Measurements from ENCODE around the gene KLK10. TPM values are rescaled to one million over a fixed set of nuclear protein-coding genes. Genes with fewer than 3 reads are reported as not detected.

KLK10 gene
- total RNA-seq, 4 donors from 2014 or later, result 0.27 to 1.3 TPM; not detected in 2

DNA sequence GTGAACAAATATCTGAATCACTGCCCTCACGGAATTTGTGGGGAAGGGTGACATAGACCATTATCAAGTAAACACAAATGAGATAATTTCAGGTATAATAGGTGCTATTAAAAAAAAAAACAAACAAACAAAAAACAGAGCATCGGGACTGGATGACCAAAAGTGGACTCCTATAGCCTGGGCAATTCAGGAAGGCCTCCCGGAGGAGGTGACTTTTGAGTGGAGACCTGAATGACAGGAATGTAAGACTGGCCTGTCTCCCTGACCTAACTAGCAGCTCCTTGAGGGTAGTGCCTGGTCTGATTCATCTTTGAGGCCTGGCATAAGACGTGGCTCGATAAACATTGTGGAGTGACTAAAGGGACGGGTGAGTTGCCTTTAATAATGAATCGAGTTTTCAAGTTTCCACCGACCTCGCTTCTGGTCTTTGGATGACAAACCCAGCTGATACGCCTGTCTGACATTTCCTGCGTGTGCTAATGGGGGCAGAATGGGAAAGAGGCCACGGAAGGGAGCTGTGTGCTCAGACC lies 6.8 kb downstream of the KLK10 start:
- peaks cover 63% of the 10 kb centered on the region for H3K27me3 ChIP-seq
- no peak overlapping the region for H3K4me3 ChIP-seq
- in situ Hi-C loops (cut with MboI; ENCODE audit: low pct_ligation_motif_present in 1 of 4, low pct_unique_long_range_greater_than_20kb in 1 of 4, low sequenced_read_pairs in 3 of 4) (no loop called here), intact Hi-C loops (cut with DNase I; ENCODE audit: low total_unique reads) (no loop called here)
- TF ChIP-seq POLR2A (IDR thresholded peaks at IDR 0.05) (no peak), POLR2AphosphoS5 (IDR thresholded peaks at IDR 0.05) (no peak), EP300 (IDR thresholded peaks at IDR 0.05; ENCODE audit: low read depth) (no peak)
- TF ChIP-seq, protein P1, sequence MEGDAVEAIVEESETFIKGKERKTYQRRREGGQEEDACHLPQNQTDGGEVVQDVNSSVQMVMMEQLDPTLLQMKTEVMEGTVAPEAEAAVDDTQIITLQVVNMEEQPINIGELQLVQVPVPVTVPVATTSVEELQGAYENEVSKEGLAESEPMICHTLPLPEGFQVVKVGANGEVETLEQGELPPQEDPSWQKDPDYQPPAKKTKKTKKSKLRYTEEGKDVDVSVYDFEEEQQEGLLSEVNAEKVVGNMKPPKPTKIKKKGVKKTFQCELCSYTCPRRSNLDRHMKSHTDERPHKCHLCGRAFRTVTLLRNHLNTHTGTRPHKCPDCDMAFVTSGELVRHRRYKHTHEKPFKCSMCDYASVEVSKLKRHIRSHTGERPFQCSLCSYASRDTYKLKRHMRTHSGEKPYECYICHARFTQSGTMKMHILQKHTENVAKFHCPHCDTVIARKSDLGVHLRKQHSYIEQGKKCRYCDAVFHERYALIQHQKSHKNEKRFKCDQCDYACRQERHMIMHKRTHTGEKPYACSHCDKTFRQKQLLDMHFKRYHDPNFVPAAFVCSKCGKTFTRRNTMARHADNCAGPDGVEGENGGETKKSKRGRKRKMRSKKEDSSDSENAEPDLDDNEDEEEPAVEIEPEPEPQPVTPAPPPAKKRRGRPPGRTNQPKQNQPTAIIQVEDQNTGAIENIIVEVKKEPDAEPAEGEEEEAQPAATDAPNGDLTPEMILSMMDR (IDR thresholded peaks at IDR 0.05), result no peak
- no peak for DNase-seq
- H3K27ac ChIP-seq, result no peak overlapping the region
- 38 to 58% methylated on average over 1 to 12 of the region's 12 CpGs for WGBS, 2 donors (ENCODE audit: low coverage in 1 of 2)
- H3K9me3 ChIP-seq, result no peaks in the 10 kb centered on the region
- no peaks in the 10 kb centered on the region for H3K36me3 ChIP-seq
- peaks cover 0 to 6% (median 5%) of the 10 kb centered on the region in 4 donors for H3K4me1 ChIP-seq

DNA sequence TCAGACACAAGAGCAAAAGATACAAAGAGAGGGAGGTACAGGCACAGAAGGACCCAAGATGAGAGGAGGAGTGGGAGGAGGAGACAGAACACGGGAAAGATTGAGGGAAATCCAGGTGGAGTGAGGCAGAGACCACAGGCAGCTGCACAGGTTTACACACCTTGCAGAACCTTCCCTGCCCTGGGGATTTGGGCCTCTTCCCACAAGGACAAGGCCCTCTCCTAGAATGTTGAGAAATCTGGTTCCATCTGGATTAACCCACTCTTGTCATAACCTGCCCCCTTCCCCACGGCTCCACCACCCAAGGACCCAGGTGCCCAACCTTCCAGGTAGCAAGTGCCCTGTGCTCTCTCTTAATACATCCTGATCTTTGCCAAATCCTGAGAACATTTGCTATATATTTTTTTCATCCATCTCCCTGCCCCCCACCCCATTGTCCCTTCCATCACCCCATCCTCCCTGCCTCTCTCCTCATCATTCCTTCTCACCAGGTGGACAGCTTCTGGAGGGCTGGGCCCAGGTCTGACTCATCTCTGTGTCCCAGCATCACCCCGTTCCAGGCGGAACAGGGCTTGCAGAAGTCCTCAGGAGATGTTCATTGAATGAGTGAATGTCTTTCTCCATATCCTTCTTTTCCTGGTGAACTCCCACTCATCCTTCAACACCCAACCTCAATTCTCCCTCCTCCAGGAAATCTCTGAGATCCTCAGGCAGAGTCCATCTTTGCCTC lies 9.3 kb downstream of the KLK10 start:
- TF ChIP-seq EP300 (IDR thresholded peaks at IDR 0.05; ENCODE audit: low read depth), result no peak
- TF ChIP-seq POLR2A (IDR thresholded peaks at IDR 0.05), result no peak
- TF ChIP-seq, protein P1 (IDR thresholded peaks at IDR 0.05), result no peak
- TF ChIP-seq POLR2AphosphoS5 (IDR thresholded peaks at IDR 0.05), result no peak
- in situ Hi-C loops (cut with MboI; ENCODE audit: low pct_ligation_motif_present in 1 of 4, low pct_unique_long_range_greater_than_20kb in 1 of 4, low sequenced_read_pairs in 3 of 4) (no loop called here), intact Hi-C loops (cut with DNase I; ENCODE audit: low total_unique reads) (no loop called here)
- Histone ChIP-seq H3K4me3 (no peak overlapping the region), H3K36me3 (no peaks in the 10 kb centered on the region), H3K27me3 (peaks cover 49% of the 10 kb centered on the region), H3K9me3 (no peaks in the 10 kb centered on the region), H3K27ac (no peak overlapping the region), H3K4me1 (no peaks in the 10 kb centered on the region)
- DNase-seq, result no peak
- WGBS, 2 donors (ENCODE audit: low coverage in 1 of 2), result 63 to 81% methylated on average over 3 to 4 of the region's 4 CpGs

DNA sequence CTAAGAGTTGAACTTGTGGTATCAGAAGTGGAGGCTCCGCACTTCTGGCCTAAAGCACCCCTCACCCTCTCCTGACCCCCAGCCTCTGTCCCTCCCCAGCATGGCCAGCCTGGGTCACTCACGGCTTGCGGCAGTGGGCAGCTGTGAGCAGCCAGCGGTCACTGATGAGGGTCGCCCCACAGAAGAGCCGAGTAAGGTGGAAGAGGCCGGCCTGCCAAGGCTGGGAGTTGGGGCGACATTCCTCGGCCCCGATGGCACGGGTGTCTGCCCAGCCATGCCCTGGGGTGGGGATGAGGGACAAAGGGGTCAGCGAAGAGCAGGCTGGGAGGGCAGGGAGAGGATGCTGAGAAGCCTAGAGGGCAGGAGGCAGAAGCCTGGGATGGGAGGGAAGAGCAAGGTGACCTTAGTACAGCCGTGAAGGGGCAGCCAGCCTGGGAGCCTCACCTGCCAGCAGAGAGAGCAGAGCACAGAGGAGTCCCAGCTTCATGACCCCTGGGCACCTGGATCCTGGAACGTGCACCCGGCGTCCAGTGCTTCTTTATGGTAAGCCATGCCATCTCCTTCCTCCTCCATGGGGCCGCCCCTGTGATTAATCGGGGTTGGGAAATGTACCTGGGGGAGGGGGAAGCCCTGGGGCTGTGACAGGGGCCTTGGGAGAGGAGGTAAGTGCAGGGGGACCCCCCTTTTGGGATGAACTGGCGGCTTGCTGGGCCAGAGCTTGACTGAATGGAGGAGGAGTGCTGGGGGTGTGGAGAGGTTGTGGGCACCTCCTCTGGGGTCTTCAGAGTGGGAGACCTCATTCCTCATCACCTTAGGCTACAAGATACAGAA lies 10.2 kb downstream of the KLK10 start:
- in situ Hi-C loops (cut with MboI; ENCODE audit: low pct_ligation_motif_present in 1 of 4, low pct_unique_long_range_greater_than_20kb in 1 of 4, low sequenced_read_pairs in 3 of 4) (no loop called here), intact Hi-C loops (cut with DNase I; ENCODE audit: low total_unique reads) (no loop called here)
- no peaks in the 10 kb centered on the region for H3K36me3 ChIP-seq
- 40 to 71% methylated on average over 3 to 19 of the region's 19 CpGs for WGBS, 2 donors (ENCODE audit: low coverage in 1 of 2)
- no peak for DNase-seq
- TF ChIP-seq EP300 (IDR thresholded peaks at IDR 0.05; ENCODE audit: low read depth), result no peak
- TF ChIP-seq POLR2A (IDR thresholded peaks at IDR 0.05), result no peak
- TF ChIP-seq POLR2AphosphoS5 (IDR thresholded peaks at IDR 0.05), result no peak
- TF ChIP-seq, protein P1 (IDR thresholded peaks at IDR 0.05), result no peak
- H3K9me3 ChIP-seq, result no peaks in the 10 kb centered on the region
- H3K4me1 ChIP-seq, result no peaks in the 10 kb centered on the region
- no peak overlapping the region for H3K4me3 ChIP-seq
- peaks cover 39% of the 10 kb centered on the region for H3K27me3 ChIP-seq
- no peak overlapping the region for H3K27ac ChIP-seq

DNA sequence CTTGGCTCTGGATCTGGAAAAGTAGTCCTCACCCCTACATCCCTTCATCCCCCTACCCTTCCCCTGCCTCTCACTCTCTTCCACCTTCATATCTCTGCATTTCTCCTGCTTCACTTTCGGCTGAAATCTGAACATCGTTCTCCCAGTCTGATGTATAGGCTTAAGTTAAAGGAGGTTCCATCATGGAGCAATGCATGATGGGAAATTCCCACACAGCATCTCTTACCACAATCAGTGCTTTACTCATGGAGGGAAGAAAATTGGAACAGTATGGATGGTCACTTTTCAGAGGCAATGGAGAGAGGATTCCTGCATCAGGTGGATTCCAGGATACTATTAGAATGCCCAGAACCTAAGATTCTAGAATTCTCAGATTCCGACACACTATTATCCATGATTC lies 12.0 kb downstream of the KLK10 start:
- in situ Hi-C loops (cut with MboI; ENCODE audit: low pct_ligation_motif_present in 1 of 4, low pct_unique_long_range_greater_than_20kb in 1 of 4, low sequenced_read_pairs in 3 of 4), result no loop called here
- 63 to 84% methylated on average over 3 of the region's 3 CpGs for WGBS, 2 donors (ENCODE audit: low coverage in 1 of 2)
- intact Hi-C loops (cut with DNase I; ENCODE audit: low total_unique reads), result no loop called here
- Histone ChIP-seq H3K27ac (no peak overlapping the region), H3K27me3 (peaks cover 42% of the 10 kb centered on the region), H3K4me3 (no peak overlapping the region), H3K36me3 (no peaks in the 10 kb centered on the region), H3K9me3 (no peaks in the 10 kb centered on the region), H3K4me1 (no peaks in the 10 kb centered on the region)
- TF ChIP-seq, protein P1 (IDR thresholded peaks at IDR 0.05), result no peak
- TF ChIP-seq EP300 (IDR thresholded peaks at IDR 0.05; ENCODE audit: low read depth) (no peak), POLR2A (IDR thresholded peaks at IDR 0.05) (no peak), POLR2AphosphoS5 (IDR thresholded peaks at IDR 0.05) (no peak)
- no peak for DNase-seq
